A673 (cell line): ENCODE measurements around the gene EFNA3.

Experiments used
- CTCF ChIP-seq: fragments of 300-800, 200-600 bp; sonication (generic); conservative IDR thresholded peaks from 2 replicates; pipeline ENCODE4 v1.5.1; 2017; ENCODE audit warnings: low read depth, mild to moderate bottlenecking, antibody characterized with exemption, low read length, moderate library complexity, mixed read lengths
- EZH2 ChIP-seq: fragments of 200-600 bp; sonication (generic); IDR thresholded peaks from 2 replicates; pipeline ENCODE4 v1.6.1; 2017; ENCODE audit warnings: borderline replicate concordance, low read depth, mild to moderate bottlenecking, mixed read lengths, antibody characterized with exemption, low read length; ENCODE audit not compliant: poor library complexity, severe bottlenecking

GRCh38 chr1:155053531-155054105, 25.0 kb upstream of the EFNA3 start:
- TF ChIP-seq CTCF (no peak), EZH2 (no peak)
